Tibial nerve (tissue), 4 donors: ENCODE measurements around the gene SLC46A1. TPM values are rescaled to one million over a fixed set of nuclear protein-coding genes. Genes with fewer than 3 reads are reported as not detected.
"Not testable (repeated sequence)": the region's sequence is repeated elsewhere in the genome, so short reads cannot be mapped to it uniquely, and the experiment has no call there.

Source experiments
- DNase-seq, 2 donors: peaks; one replicate each; pipeline ENCODE4 v3.0.0-alpha.2; 2019; ENCODE audit warnings: low spot score in 2 of 2
- H3K27ac ChIP-seq, 4 donors: fragments of 200-600 bp; sonication (generic) in 3 of 4; one replicate each; pipeline ENCODE4 v1.5.1; 2017 to 2019; ENCODE audit warnings: mild to moderate bottlenecking in 1 of 4
- H3K27me3 ChIP-seq, 2 donors: fragments of 200-600 bp; sonication (generic) in 1 of 2; one replicate each; pipeline versions ENCODE4 v1.5.1 to v1.6.0; 2017 to 2019
- H3K36me3 ChIP-seq, 3 donors: fragments of 200-600 bp; sonication (generic); one replicate each; pipeline ENCODE4 v1.5.1; 2018 to 2019
- H3K4me1 ChIP-seq, 4 donors: fragments of 200-600 bp; sonication (generic) in 3 of 4; one replicate each; pipeline ENCODE4 v1.5.1; 2017 to 2019
- H3K4me3 ChIP-seq, 4 donors: fragments of 200-600 bp; sonication (generic) in 3 of 4; one replicate each; pipeline ENCODE4 v1.5.1; 2017 to 2019; ENCODE audit warnings: mild to moderate bottlenecking in 1 of 4, moderate library complexity in 1 of 4
- H3K9me3 ChIP-seq, 4 donors: fragments of 200-600 bp; sonication (generic) in 3 of 4; one replicate each; pipeline ENCODE4 v1.5.1; 2017 to 2019
- EP300 ChIP-seq, 2 donors: sonication (generic); formaldehyde crosslinking; IDR thresholded peaks; one replicate each; pipeline ENCODE4 v1.6.1; 2017; ENCODE audit warnings: antibody characterized with exemption in 2 of 2, mild to moderate bottlenecking in 1 of 2
- POLR2A ChIP-seq, 2 donors: fragments of 450-650 bp; IDR thresholded peaks; one replicate each; pipeline ENCODE4 v1.6.1; 2017; ENCODE audit warnings: antibody characterized with exemption in 2 of 2, mild to moderate bottlenecking in 2 of 2, moderate library complexity in 2 of 2
- WGBS, 2 donors: methylation state at CpG; one replicate each; pipeline ENCODE4 v1.1.5; 2018; 5-methylcytosine and 5-hydroxymethylcytosine counted together
- total RNA-seq, 4 donors: library from RNA; depleted of rRNA; stranded (reverse); fragments of >200 nt; gene quantifications; one replicate each; pipeline ENCODE4 v1.1.0, GENCODE V29; 2016
- TF ChIP-seq, protein P1 (sequence below), 5 experiments: fragments of 200-600 bp in 3 of 5; fragments of 450-650 bp in 2 of 5; sonication (generic) in 3 of 5; IDR thresholded peaks; one replicate each; pipeline ENCODE4 v1.5.1; 2016 to 2019; ENCODE audit warnings: antibody characterized with exemption in 5 of 5, mild to moderate bottlenecking in 3 of 5, moderate library complexity in 2 of 5

Gene SLC46A1
- total RNA-seq, 4 donors from 2014 or later, result 5.0 to 10.8 (median 6.4) TPM

DNA sequence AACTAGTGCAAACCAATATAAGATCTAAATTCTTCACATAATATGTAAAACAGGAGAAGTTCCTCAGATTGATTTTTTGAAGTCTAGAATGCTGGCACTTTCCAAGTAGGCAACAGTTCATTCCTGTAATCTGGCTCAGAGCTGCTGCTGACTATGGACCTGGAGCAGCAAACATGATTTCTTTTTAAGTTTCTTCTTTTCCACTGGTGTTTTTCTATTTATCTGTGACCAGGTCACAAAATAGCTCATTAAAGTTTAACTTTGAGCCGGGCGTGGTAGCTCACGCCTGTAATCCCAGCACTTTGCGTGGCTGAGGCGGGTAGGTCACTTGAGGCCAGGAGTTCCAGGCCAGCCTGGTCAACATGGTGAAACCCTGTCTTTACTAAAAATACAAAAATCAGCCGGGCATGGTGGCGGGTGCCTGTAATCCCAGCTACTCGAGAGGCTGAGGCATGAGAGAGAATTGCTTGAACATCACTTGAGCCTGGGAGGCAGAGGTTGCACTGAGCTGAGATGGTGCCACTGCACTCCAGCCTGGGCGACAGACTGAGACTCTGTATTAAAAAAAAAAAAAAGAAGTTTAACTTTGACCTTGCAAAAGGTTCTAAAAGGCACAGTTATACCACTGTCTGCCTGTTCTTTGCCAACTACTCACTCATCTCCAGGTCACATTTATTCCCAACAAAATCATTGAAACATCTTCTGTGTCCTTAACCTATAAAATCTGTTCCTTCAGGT is 38.1 kb upstream of the SLC46A1 start:
- Histone ChIP-seq H3K27me3 (no peaks in the 10 kb centered on the region), H3K36me3 (no peaks in the 10 kb centered on the region), H3K4me1 (no peaks in the 10 kb centered on the region), H3K4me3 (no peak overlapping the region), H3K9me3 (peaks cover 0 to 12% (median 0%) of the 10 kb centered on the region in 4 donors), H3K27ac (no peak overlapping the region)
- WGBS, 2 donors, result 89 to 94% methylated on average over 9 of the region's 9 CpGs
- no peak for DNase-seq
- TF ChIP-seq EP300 (IDR thresholded peaks at IDR 0.05) (no peak), POLR2A (IDR thresholded peaks at IDR 0.05) (no peak)
- TF ChIP-seq, protein P1, sequence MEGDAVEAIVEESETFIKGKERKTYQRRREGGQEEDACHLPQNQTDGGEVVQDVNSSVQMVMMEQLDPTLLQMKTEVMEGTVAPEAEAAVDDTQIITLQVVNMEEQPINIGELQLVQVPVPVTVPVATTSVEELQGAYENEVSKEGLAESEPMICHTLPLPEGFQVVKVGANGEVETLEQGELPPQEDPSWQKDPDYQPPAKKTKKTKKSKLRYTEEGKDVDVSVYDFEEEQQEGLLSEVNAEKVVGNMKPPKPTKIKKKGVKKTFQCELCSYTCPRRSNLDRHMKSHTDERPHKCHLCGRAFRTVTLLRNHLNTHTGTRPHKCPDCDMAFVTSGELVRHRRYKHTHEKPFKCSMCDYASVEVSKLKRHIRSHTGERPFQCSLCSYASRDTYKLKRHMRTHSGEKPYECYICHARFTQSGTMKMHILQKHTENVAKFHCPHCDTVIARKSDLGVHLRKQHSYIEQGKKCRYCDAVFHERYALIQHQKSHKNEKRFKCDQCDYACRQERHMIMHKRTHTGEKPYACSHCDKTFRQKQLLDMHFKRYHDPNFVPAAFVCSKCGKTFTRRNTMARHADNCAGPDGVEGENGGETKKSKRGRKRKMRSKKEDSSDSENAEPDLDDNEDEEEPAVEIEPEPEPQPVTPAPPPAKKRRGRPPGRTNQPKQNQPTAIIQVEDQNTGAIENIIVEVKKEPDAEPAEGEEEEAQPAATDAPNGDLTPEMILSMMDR (IDR thresholded peaks at IDR 0.05), result no peak

DNA sequence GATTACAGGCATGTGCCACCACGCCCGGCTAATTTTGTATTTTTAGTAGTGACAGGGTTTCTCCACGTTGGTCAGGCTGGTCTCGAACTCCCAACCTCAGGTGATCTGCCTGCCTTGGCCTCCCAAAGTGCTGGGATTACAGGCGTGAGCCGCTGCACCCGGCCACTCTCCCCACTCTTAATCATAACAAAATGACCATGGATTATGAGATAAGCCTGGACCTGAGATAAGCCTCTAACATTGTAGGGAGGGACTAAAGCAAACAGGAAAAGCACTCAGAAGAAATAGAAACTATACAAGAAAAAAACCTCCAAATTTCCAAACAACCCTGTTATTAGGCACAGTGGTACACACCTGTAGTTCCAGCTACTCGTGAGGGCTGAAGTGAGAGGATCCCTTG is 28.3 kb upstream of the SLC46A1 start:
- H3K4me1 ChIP-seq, H3K9me3 ChIP-seq, H3K27me3 ChIP-seq, H3K4me3 ChIP-seq, H3K27ac ChIP-seq, DNase-seq, H3K36me3 ChIP-seq: not testable (repeated sequence)
- WGBS, 2 donors, result 85 to 86% methylated on average over 8 of the region's 8 CpGs

DNA sequence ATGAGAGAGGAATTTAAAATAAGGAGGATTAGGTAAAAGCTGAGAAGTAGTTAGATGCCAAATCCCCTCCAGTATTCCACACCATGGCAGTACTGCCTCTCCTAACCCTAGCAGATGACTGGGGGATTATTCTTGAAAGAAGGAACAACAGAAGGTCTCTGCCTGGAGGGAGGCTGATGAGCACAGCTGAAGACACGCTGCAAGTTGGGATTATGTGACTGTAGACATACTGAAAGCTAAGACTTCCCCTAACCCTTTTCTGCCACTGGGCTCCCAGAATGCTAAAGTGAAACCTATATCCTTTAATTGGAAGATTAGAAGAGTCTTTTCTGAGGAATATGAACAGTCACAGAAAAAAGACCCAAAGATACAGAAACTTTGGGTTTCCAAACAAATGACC is 27.7 kb upstream of the SLC46A1 start:
- H3K4me1 ChIP-seq, result no peaks in the 10 kb centered on the region
- TF ChIP-seq, protein P1 (IDR thresholded peaks at IDR 0.05), result no peak
- no peak for TF ChIP-seq EP300 (IDR thresholded peaks at IDR 0.05)
- no peak for TF ChIP-seq POLR2A (IDR thresholded peaks at IDR 0.05)
- H3K9me3 ChIP-seq, result no peaks in the 10 kb centered on the region
- no peaks in the 10 kb centered on the region for H3K27me3 ChIP-seq
- WGBS, 2 donors, result 32 to 59% methylated on average over 1 of the region's 1 CpG
- H3K27ac ChIP-seq, result no peak overlapping the region
- no peak for DNase-seq
- H3K4me3 ChIP-seq, result no peak overlapping the region
- H3K36me3 ChIP-seq, result no peaks in the 10 kb centered on the region

DNA sequence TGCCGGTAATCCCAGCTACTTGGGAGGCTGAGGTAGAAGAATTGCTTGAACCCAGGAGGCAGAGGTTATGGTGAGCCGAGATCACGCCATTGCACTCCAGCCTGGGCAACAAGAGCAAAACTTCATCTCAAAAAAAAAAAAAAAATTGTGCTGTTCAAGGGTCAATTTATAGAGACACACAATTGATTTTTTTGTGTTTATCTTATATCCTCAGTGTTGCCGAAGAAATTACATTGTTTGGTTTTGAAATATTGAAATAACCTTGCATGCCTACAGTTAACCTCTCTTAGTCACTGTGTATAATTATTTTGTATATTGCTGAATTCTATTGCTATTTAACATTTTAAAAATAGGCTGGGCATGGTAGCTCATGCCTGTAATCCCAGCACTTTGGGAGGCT is 22.0 kb upstream of the SLC46A1 start:
- not testable (repeated sequence) for H3K27ac ChIP-seq, H3K4me3 ChIP-seq, H3K27me3 ChIP-seq, H3K4me1 ChIP-seq, DNase-seq, H3K36me3 ChIP-seq, H3K9me3 ChIP-seq
- 72 to 80% methylated on average over 4 of the region's 4 CpGs for WGBS, 2 donors

DNA sequence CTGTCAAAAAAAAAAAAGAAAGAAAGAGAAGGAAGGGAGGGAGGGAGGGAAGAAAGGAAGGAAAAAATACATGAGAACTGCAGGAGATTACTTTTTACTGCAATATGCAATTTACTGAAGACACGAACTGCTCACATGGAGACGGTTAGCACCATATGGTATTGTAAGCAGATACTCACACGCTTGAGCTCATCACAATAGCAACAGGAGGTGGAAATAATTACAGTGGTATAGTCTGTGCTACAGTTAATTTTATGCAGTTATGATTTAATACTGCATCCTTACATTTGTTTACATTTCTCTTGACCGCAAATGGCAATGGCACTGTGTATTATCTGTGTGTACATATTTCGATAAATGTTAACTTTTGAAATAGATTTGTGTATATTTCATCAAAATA is 21.4 kb upstream of the SLC46A1 start:
- Histone ChIP-seq H3K27ac (no peak overlapping the region), H3K27me3 (no peaks in the 10 kb centered on the region), H3K4me1 (no peaks in the 10 kb centered on the region), H3K9me3 (no peaks in the 10 kb centered on the region), H3K4me3 (no peak overlapping the region), H3K36me3 (no peaks in the 10 kb centered on the region)
- DNase-seq, result no peak
- 72 to 84% methylated on average over 5 of the region's 5 CpGs for WGBS, 2 donors
- TF ChIP-seq, protein P1 (IDR thresholded peaks at IDR 0.05), result no peak

DNA sequence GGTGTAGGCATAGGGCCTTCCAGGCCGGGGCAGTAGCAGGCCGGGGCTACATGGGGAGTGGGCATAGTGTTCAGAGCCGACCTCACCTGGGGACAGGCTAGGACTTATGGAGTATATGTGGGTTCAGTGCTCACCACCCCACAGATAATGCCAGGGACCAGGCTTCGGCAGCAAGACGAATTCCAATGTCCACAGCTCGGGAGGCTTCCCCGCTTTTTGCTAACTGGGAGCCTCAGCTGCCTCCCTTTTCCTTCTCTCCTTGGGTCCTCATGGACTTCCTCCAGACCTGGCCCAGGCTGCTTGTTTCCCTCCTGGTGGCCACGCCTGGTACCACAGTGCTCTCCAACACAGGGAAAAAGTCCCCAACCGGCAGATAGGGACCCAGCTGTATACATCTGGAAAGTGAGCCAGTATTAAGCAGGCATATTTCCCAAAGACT is 20.1 kb upstream of the SLC46A1 start:
- Histone ChIP-seq H3K4me3 (no peak overlapping the region), H3K27me3 (no peaks in the 10 kb centered on the region), H3K27ac (no peak overlapping the region), H3K36me3 (no peaks in the 10 kb centered on the region), H3K4me1 (no peaks in the 10 kb centered on the region), H3K9me3 (no peaks in the 10 kb centered on the region)
- TF ChIP-seq EP300 (IDR thresholded peaks at IDR 0.05), result no peak
- TF ChIP-seq, protein P1 (IDR thresholded peaks at IDR 0.05), result no peak
- TF ChIP-seq POLR2A (IDR thresholded peaks at IDR 0.05), result no peak
- WGBS, 2 donors, result 65 to 74% methylated on average over 9 of the region's 9 CpGs
- DNase-seq, result no peak
